Smooth muscle cell (in vitro differentiated cells): ENCODE data around the gene MBNL2. TPM values are rescaled to one million over a fixed set of nuclear protein-coding genes. Genes with fewer than 3 reads are reported as not detected.

ENCODE experiments used
- DNase-seq: peaks from one replicate; lab custom pipeline; 2025; ENCODE audit not compliant: unreplicated experiment; lab: John Stamatoyannopoulos, UW
- H2AFZ ChIP-seq: fragments of 200-600 bp; sonication (generic); 2 replicates; pipeline ENCODE4 v1.6.0; 2016; ENCODE audit warnings: antibody characterized with exemption, low read depth, mild to moderate bottlenecking
- H3F3A ChIP-seq: fragments of 200-600 bp; sonication (generic); 2 replicates; pipeline ENCODE4 v1.6.0; 2017; ENCODE audit warnings: antibody characterized with exemption, low read depth
- H3K27ac ChIP-seq: fragments of 200-600 bp; sonication (generic); 2 replicates; pipeline ENCODE4 v1.5.1; 2016; ENCODE audit warnings: low read depth, mild to moderate bottlenecking
- H3K27me3 ChIP-seq: fragments of 200-600 bp; sonication (generic); 2 replicates; pipeline ENCODE4 v1.6.1; 2016; ENCODE audit warnings: low read depth, mild to moderate bottlenecking
- H3K36me3 ChIP-seq: fragments of 200-600 bp; sonication (generic); 2 replicates; pipeline ENCODE4 v1.5.1; 2016; ENCODE audit warnings: low read depth
- H3K4me1 ChIP-seq: fragments of 200-600 bp; sonication (generic); 2 replicates; pipeline ENCODE4 v1.5.1; 2016; ENCODE audit warnings: low read depth
- H3K4me2 ChIP-seq: fragments of 200-600 bp; sonication (generic); 2 replicates; pipeline ENCODE4 v1.6.0; 2016; ENCODE audit warnings: mild to moderate bottlenecking
- H3K4me3 ChIP-seq: fragments of 200-600 bp; sonication (generic); 2 replicates; pipeline ENCODE4 v1.5.1; 2016; ENCODE audit warnings: mild to moderate bottlenecking
- H3K79me2 ChIP-seq: fragments of 200-600 bp; sonication (generic); 2 replicates; pipeline ENCODE4 v1.6.0; 2016; ENCODE audit warnings: low read depth, mild to moderate bottlenecking
- H3K9ac ChIP-seq: fragments of 200-600 bp; sonication (generic); 2 replicates; pipeline ENCODE4 v1.6.0; 2016; ENCODE audit warnings: low read depth
- H3K9me3 ChIP-seq: fragments of 200-600 bp; sonication (generic); replicated peaks from 2 replicates; pipeline ENCODE4 v1.5.1; 2016; ENCODE audit warnings: low read depth
- H4K20me1 ChIP-seq: fragments of 200-600 bp; sonication (generic); 2 replicates; pipeline ENCODE4 v1.6.0; 2016; ENCODE audit warnings: low read depth
- CTCF ChIP-seq: fragments of 200-600 bp; sonication (generic); IDR thresholded peaks from 2 replicates; pipeline ENCODE4 v1.5.1; 2017; ENCODE audit warnings: borderline replicate concordance, mild to moderate bottlenecking, antibody characterized with exemption; ENCODE audit not compliant: insufficient read depth, poor library complexity, severe bottlenecking
- WGBS: methylation state at CpG from one replicate; pipeline ENCODE4 v1.1.7; 2016; ENCODE audit warnings: low lambda C conversion rate; 5-methylcytosine and 5-hydroxymethylcytosine counted together
- polyA plus RNA-seq: library from polyadenylated mRNA; unstranded; fragments of >200 nt; fragmentation: Nextera tagmentation; extraction: Ambion mirVana; gene quantifications from 2 replicates; pipeline ENCODE4 v1.2.1, GENCODE V29; 2016
- total RNA-seq: library from RNA; depleted of rRNA; stranded (reverse); fragments of >200 nt; gene quantifications from 2 replicates; pipeline ENCODE4 v1.2.3, GENCODE V29; 2014

Gene MBNL2
- total and polyA plus RNA-seq, 2 experiments from 2014 or later, result 33.7 to 120 TPM

DNA sequence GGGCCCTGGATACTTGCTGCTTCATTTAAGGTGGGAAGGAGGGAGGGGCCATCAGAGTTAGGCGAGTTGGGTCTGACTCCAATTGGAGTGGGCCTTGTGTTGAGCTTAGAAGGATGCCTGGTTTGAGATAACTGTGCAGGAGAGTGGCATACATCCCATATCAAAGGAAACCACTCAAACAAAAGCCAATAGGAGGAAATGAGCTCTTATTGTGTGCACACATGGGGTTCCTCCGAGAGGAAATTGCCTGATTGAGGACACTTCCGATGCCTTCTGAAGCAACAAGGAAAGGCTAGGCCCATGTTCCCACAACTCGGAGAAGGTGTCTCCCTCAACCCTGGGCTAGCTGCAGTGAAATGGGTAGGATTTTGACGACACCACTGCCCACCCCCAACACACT lies 19.6 kb downstream of the MBNL2 start:
- Histone ChIP-seq H4K20me1 (peaks cover 100% of the 10 kb centered on the region), H3K9ac (no peak overlapping the region), H3K27ac (no peak overlapping the region), H3K79me2 (peaks cover 90% of the 10 kb centered on the region), H3K36me3 (no peaks in the 10 kb centered on the region), H3K4me1 (peaks cover 3% of the 10 kb centered on the region), H3K4me2 (no peak overlapping the region), H2AFZ (no peak overlapping the region), H3K27me3 (no peaks in the 10 kb centered on the region), H3K9me3 (no peaks in the 10 kb centered on the region), H3F3A (peaks cover 6% of the 10 kb centered on the region), H3K4me3 (no peak overlapping the region)
- no peak for TF ChIP-seq CTCF
- no peak for DNase-seq
- whole genome bisulfite sequencing, result 94% methylated on average over 5 of the region's 5 CpGs

DNA sequence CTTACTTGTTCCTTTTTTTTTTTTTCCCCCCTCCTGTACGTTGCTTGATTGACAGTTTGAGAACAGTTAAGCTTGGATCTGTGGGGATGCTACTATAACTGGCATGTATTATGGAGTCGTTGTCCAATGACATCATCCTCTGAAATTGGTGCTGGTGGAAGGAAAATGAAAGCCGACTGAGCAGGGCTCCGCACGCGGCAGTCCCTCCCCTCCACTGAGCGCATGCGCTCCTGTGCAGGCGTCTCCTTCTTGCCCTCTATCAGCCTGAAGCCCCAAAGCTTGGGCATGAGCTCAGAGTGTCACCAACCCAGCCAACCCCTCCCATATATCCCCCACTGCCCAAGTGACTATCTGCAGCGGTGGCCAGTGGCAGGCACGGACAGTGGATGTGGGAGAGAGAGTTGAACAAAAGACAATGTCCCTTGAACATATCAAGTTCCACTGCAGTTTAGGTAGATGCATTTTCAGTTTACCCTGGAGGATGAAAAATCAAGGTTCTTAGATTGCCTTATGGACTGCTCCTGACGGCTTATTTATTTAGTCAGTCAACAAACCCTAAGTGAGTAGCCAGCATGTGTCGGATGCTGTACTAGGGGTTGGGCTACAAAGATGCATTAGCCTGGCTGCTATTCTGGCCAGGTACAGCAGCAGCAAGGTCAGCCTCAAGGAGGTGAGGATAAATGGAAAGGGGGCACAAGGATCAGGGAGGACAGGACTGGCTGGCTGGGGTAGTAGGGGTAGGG lies 20.8 kb downstream of the MBNL2 start:
- H3K36me3 ChIP-seq, result no peaks in the 10 kb centered on the region
- H3K4me2 ChIP-seq, result no peak overlapping the region
- DNase-seq, result no peak
- no peaks in the 10 kb centered on the region for H3K27me3 ChIP-seq
- peaks cover 6% of the 10 kb centered on the region for H3F3A ChIP-seq
- peaks cover 98% of the 10 kb centered on the region for H4K20me1 ChIP-seq
- peaks cover 3% of the 10 kb centered on the region for H3K4me1 ChIP-seq
- 92% methylated on average over 13 of the region's 13 CpGs for WGBS
- no peak overlapping the region for H3K4me3 ChIP-seq
- TF ChIP-seq CTCF, result no peak
- H3K27ac ChIP-seq, result no peak overlapping the region
- no peak overlapping the region for H2AFZ ChIP-seq
- H3K9me3 ChIP-seq, result no peaks in the 10 kb centered on the region
- peaks cover 90% of the 10 kb centered on the region for H3K79me2 ChIP-seq
- no peak overlapping the region for H3K9ac ChIP-seq

- H3K9me3 ChIP-seq, result no peaks in the 10 kb centered on the region
- H3K4me3 ChIP-seq, result no peak overlapping the region
- H3K4me1 ChIP-seq, result peaks cover 3% of the 10 kb centered on the region
- H3K4me2 ChIP-seq, result peak overlapping the region; percentile 5
- peaks cover 98% of the 10 kb centered on the region for H4K20me1 ChIP-seq
- peak overlapping the region; percentile 13 for H3K27ac ChIP-seq
- 40% methylated on average over 8 of the region's 8 CpGs for WGBS
- TF ChIP-seq CTCF, result no peak
- H3F3A ChIP-seq, result peaks cover 6% of the 10 kb centered on the region
- no peak overlapping the region for H3K9ac ChIP-seq
- DNase-seq, result no peak
- H2AFZ ChIP-seq, result no peak overlapping the region
- peaks cover 90% of the 10 kb centered on the region for H3K79me2 ChIP-seq
- no peaks in the 10 kb centered on the region for H3K36me3 ChIP-seq
- H3K27me3 ChIP-seq, result no peaks in the 10 kb centered on the region
These were observed 22.0 kb downstream of the MBNL2 start for GRCh38 chr13:97243915-97244781.
